Measurements from ENCODE around the gene OR51B6. TPM values are rescaled to one million over a fixed set of nuclear protein-coding genes. Genes with fewer than 3 reads are reported as not detected.
"Not testable (repeated sequence)": the region's sequence is repeated elsewhere in the genome, so short reads cannot be mapped to it uniquely, and the experiment has no call there.

Gene OR51B6
- total and polyA plus RNA-seq, 2 experiments from 2014 or later = not detected

- not testable (repeated sequence) for H3K4me3 Mint-ChIP-seq; DNase-seq (ENCODE audit: low spot score)
Observed at GRCh38 chr11:5337253-5337652, 14.1 kb upstream of the OR51B6 start.

GRCh38 chr11:5339771-5340322 is 11.5 kb upstream of the OR51B6 start:
- Histone ChIP-seq H3K9me2 (ENCODE audit: insufficient read depth) (peaks cover 6% of the 10 kb centered on the region; the same call in 1 of the 2 replicates), H3K4me2 (no peak overlapping the region), H3F3A (replicated peaks; ENCODE audit: low read depth) (no peaks in the 10 kb centered on the region), H3K36me3 (ENCODE audit: insufficient read depth) (no peaks in the 10 kb centered on the region), H3K27me3 (ENCODE audit: insufficient read depth) (no peaks in the 10 kb centered on the region), H2AFZ (no peak overlapping the region), H3K4me3 (no peak overlapping the region), H4K20me1 (replicated peaks; ENCODE audit: insufficient read depth) (no peaks in the 10 kb centered on the region), H3K4me1 (ENCODE audit: insufficient read depth) (no peaks in the 10 kb centered on the region; the same call in 1 of the 2 replicates), H3K79me2 (replicated peaks; ENCODE audit: insufficient read depth) (no peaks in the 10 kb centered on the region), H3K27ac (ENCODE audit: low read depth) (no peak overlapping the region)
- no peak overlapping the region for H3K4me3 Mint-ChIP-seq
- no peak for ATAC-seq
- no peak for DNase-seq (ENCODE audit: low spot score)
- no peaks in the 10 kb centered on the region for H3K36me3 Mint-ChIP-seq (ENCODE audit: low read depth)
- no peak overlapping the region for H3K27ac Mint-ChIP-seq
- H3K4me1 Mint-ChIP-seq = peaks cover 7% of the 10 kb centered on the region
- H3K27me3 Mint-ChIP-seq (ENCODE audit: insufficient read depth, low read depth, poor library complexity) = no peaks in the 10 kb centered on the region
- H3K9me3 Mint-ChIP-seq = no peaks in the 10 kb centered on the region; the same call in 2 of the 3 replicates
- TF ChIP-seq JUNB (IDR thresholded peaks at IDR 0.05; ENCODE audit: unreplicated experiment) (no peak), EZH2phosphoT487 (IDR thresholded peaks at IDR 0.05; ENCODE audit: unreplicated experiment) (no peak), NANOG (IDR thresholded peaks at IDR 0.05; ENCODE audit: borderline replicate concordance) (no peak), STAT1 (IDR thresholded peaks at IDR 0.05; ENCODE audit: unreplicated experiment) (no peak), REST (IDR thresholded peaks at IDR 0.05; ENCODE audit: unreplicated experiment) (no peak), CTCF (conservative IDR thresholded peaks at IDR 0.05; ENCODE audit: low read depth in 2 of 2) (no peak), ETS1 (IDR thresholded peaks at IDR 0.05) (no peak), CREB1 (CRISPR knock-in tag; IDR thresholded peaks at IDR 0.05; ENCODE audit: low read depth) (no peak), POLR2AphosphoS5 (IDR thresholded peaks at IDR 0.05; ENCODE audit: low read depth) (no peak), ZNF114 (CRISPR knock-in tag; IDR thresholded peaks at IDR 0.05) (no peak), EZH2 (IDR thresholded peaks at IDR 0.05; ENCODE audit: low read depth, unreplicated experiment) (no peak)

More at GRCh38 chr11:5337253-5337652, 14.1 kb upstream of the OR51B6 start:
- H3K4me1 Mint-ChIP-seq; H3K27me3 ChIP-seq (ENCODE audit: insufficient read depth); H3K9me2 ChIP-seq (ENCODE audit: insufficient read depth); H3K27ac Mint-ChIP-seq; H3K27me3 Mint-ChIP-seq (ENCODE audit: insufficient read depth, low read depth, poor library complexity); H3K4me3 ChIP-seq; H4K20me1 ChIP-seq (replicated peaks; ENCODE audit: insufficient read depth); H3K9me3 Mint-ChIP-seq; H3K79me2 ChIP-seq (replicated peaks; ENCODE audit: insufficient read depth); ATAC-seq; H3K4me2 ChIP-seq; H3K36me3 Mint-ChIP-seq (ENCODE audit: low read depth); H2AFZ ChIP-seq; H3K27ac ChIP-seq (ENCODE audit: low read depth); H3F3A ChIP-seq (replicated peaks; ENCODE audit: low read depth); H3K36me3 ChIP-seq (ENCODE audit: insufficient read depth); H3K4me1 ChIP-seq (ENCODE audit: insufficient read depth): not testable (repeated sequence)

Data from GM23338 (cell line).